ENCODE results near the gene MAP4K2.

The MAP4K2 gene

GRCh38 chr11:64777449-64778222 lies 25.4 kb downstream of the MAP4K2 start:
- peak overlapping the region; percentile 63 for H3K4me3 ChIP-seq (ENCODE audit: low read depth, low read length)
- TF ChIP-seq CTCF (IDR thresholded peaks at IDR 0.05; ENCODE audit: control insufficient read depth, extremely low read depth, insufficient read depth), result no peak
- DNase-seq (ENCODE audit: low read depth), result peak; percentile 51

- no peak for DNase-seq (ENCODE audit: low read depth)
- no peak for TF ChIP-seq CTCF (IDR thresholded peaks at IDR 0.05; ENCODE audit: control insufficient read depth, extremely low read depth, insufficient read depth)
- H3K4me3 ChIP-seq (ENCODE audit: low read depth, low read length), result peak overlapping the region; percentile 63
Measured at GRCh38 chr11:64776875-64777274, 26.1 kb downstream of the MAP4K2 start.

- TF ChIP-seq CTCF (IDR thresholded peaks at IDR 0.05; ENCODE audit: control insufficient read depth, extremely low read depth, insufficient read depth), result no peak
- peak overlapping the region; percentile 63 for H3K4me3 ChIP-seq (ENCODE audit: low read depth, low read length)
- DNase-seq (ENCODE audit: low read depth), result no peak
Measured at GRCh38 chr11:64776425-64776824, 26.6 kb downstream of the MAP4K2 start.

GRCh38 chr11:64774144-64774543 lies 28.9 kb downstream of the MAP4K2 start:
- no peak for DNase-seq (ENCODE audit: low read depth)
- TF ChIP-seq CTCF (IDR thresholded peaks at IDR 0.05; ENCODE audit: control insufficient read depth, extremely low read depth, insufficient read depth), result no peak
- H3K4me3 ChIP-seq (ENCODE audit: low read depth, low read length), result no peak overlapping the region

GRCh38 chr11:64772303-64773018 lies 30.6 kb downstream of the MAP4K2 start:
- TF ChIP-seq CTCF (IDR thresholded peaks at IDR 0.05; ENCODE audit: control insufficient read depth, extremely low read depth, insufficient read depth), result no peak
- H3K4me3 ChIP-seq (ENCODE audit: low read depth, low read length), result no peak overlapping the region
- DNase-seq (ENCODE audit: low read depth), result no peak

GRCh38 chr11:64771861-64772260 lies 31.2 kb downstream of the MAP4K2 start:
- TF ChIP-seq CTCF (IDR thresholded peaks at IDR 0.05; ENCODE audit: control insufficient read depth, extremely low read depth, insufficient read depth), result no peak
- DNase-seq (ENCODE audit: low read depth), result no peak
- no peak overlapping the region for H3K4me3 ChIP-seq (ENCODE audit: low read depth, low read length)

Data from LNCaP clone FGC (cell line).